HCT116 (cell line): ENCODE data around the gene STIMATE. TPM values are rescaled to one million over a fixed set of nuclear protein-coding genes. Genes with fewer than 3 reads are reported as not detected.

Experiments
- ATAC-seq: fragments of 200-7000 bp; cut with Tn5 transposase; 2 replicates; pipeline ENCODE4 v1.9.1; 2020; ENCODE audit warnings: mild to moderate bottlenecking, moderate library complexity
- BruUV-seq: library from RNA; stranded (reverse); fragments of 400-500 nt; replicated peaks from 2 replicates; lab custom pipeline; 2021; lab: Mats Ljungman, UMichigan
- CTCF ChIA-PET: fragments of 300-600 bp; sonication (Branson Sonifier 250); formaldehyde crosslinking; loops from one replicate; lab custom pipeline; 2021; ENCODE audit warnings: antibody characterized with exemption; lab: Charles Lee
- POLR2A ChIA-PET: fragments of 300-600, 350-600 bp; sonication (Branson Sonifier 250); formaldehyde crosslinking; loops from one replicate; lab custom pipeline; 2021; ENCODE audit warnings: antibody characterized with exemption; lab: Charles Lee
- RAD21 ChIA-PET, 2 experiments: fragments of 300-600 bp; sonication (Branson Sonifier 250); formaldehyde crosslinking; loops; one replicate each; lab custom pipeline; 2023; ENCODE audit warnings: low total read pairs in 2 of 2; ENCODE audit not compliant: uncharacterized antibody in 2 of 2, unreplicated experiment in 2 of 2, low non-redundant PET in 1 of 2; lab: Charles Lee
- DNase-seq: peaks from one replicate; pipeline ENCODE4 v3.0.0-alpha.2; 2010; ENCODE audit warnings: low read depth, low spot score
- H2AFZ ChIP-seq: fragments of 200-600 bp; shearing (Covaris generic), sonication (generic); 2 replicates; pipeline ENCODE4 v1.6.1; 2017; ENCODE audit warnings: low read depth, mixed run types, mixed read lengths, antibody characterized with exemption, low read length; ENCODE audit not compliant: poor library complexity, severe bottlenecking
- H3K27ac ChIP-seq: 2 replicates; pipeline ENCODE4 v1.5.1; 2012; ENCODE audit warnings: low read depth, low read length
- H3K27me3 ChIP-seq: fragments of 200-600 bp; sonication (generic); 2 replicates; pipeline ENCODE4 v1.6.1; 2016; ENCODE audit warnings: mixed run types, low read length, mixed read lengths; ENCODE audit not compliant: insufficient read depth
- H3K36me3 ChIP-seq, 2 experiments: fragments of 200-500 bp in 1 of 2; fragments of 200-600 bp in 1 of 2; sonication (Bioruptor generic) in 1 of 2; sonication (generic) in 1 of 2; 2 replicates each; pipeline versions ENCODE4 v1.5.1 to v1.6.1; 2014 to 2016; ENCODE audit warnings: low read length in 2 of 2, inconsistent platforms in 1 of 2, mixed read lengths in 1 of 2, mixed run types in 1 of 2; ENCODE audit not compliant: insufficient read depth in 2 of 2, control insufficient read depth in 1 of 2
- H3K4me1 ChIP-seq, 2 experiments: fragments of 200-600 bp in 1 of 2; sonication (generic) in 1 of 2; 2 replicates each; pipeline versions ENCODE4 v1.5.1 to v1.6.1; 2012 to 2017; ENCODE audit warnings: low read length in 2 of 2, inconsistent platforms in 1 of 2, mild to moderate bottlenecking in 1 of 2, mixed read lengths in 1 of 2, mixed run types in 1 of 2, moderate library complexity in 1 of 2; ENCODE audit not compliant: insufficient read depth in 2 of 2, control insufficient read depth in 1 of 2
- H3K4me2 ChIP-seq: fragments of 200-600 bp; sonication (generic); 2 replicates; pipeline ENCODE4 v1.6.1; 2017; ENCODE audit warnings: mixed run types, low read length, mixed read lengths
- H3K4me3 ChIP-seq, 2 experiments: fragments of 200-600 bp in 1 of 2; sonication (generic) in 1 of 2; replicated peaks in 1 of 2; 2 replicates each; pipeline ENCODE4 v1.5.1; 2011 to 2016; ENCODE audit warnings: low read length in 2 of 2, control low read depth in 1 of 2, low read depth in 1 of 2, mild to moderate bottlenecking in 1 of 2, mixed read lengths in 1 of 2, mixed run types in 1 of 2
- H3K79me2 ChIP-seq: fragments of 200-600 bp; sonication (generic); 2 replicates; pipeline ENCODE4 v1.6.1; 2017; ENCODE audit warnings: mild to moderate bottlenecking, mixed run types, low read length, moderate library complexity, mixed read lengths; ENCODE audit not compliant: insufficient read depth
- H3K9ac ChIP-seq: fragments of 200-600 bp; sonication (generic); 2 replicates; pipeline ENCODE4 v1.6.1; 2016; ENCODE audit warnings: low read length, mixed read lengths
- H3K9me2 ChIP-seq: fragments of 200-600 bp; sonication (generic), shearing (Covaris generic); 2 replicates; pipeline ENCODE4 v1.6.1; 2017; ENCODE audit warnings: mixed run types, mild to moderate bottlenecking, moderate library complexity; ENCODE audit not compliant: insufficient read depth
- H3K9me3 ChIP-seq, 2 experiments: fragments of 200-500 bp in 1 of 2; fragments of 200-600 bp in 1 of 2; sonication (Bioruptor generic) in 1 of 2; sonication (generic) in 1 of 2; 2 replicates each; pipeline ENCODE4 v1.6.1; 2014 to 2017; ENCODE audit warnings: low read length in 2 of 2, mixed read lengths in 2 of 2, inconsistent platforms in 1 of 2, low read depth in 1 of 2, mild to moderate bottlenecking in 1 of 2, mixed run types in 1 of 2, moderate library complexity in 1 of 2; ENCODE audit not compliant: control insufficient read depth in 1 of 2, insufficient read depth in 1 of 2
- H4K20me1 ChIP-seq: fragments of 200-600 bp; sonication (generic), shearing (Covaris generic); 2 replicates; pipeline ENCODE4 v1.6.1; 2017; ENCODE audit warnings: mixed run types, mild to moderate bottlenecking, moderate library complexity; ENCODE audit not compliant: insufficient read depth
- ATF3 ChIP-seq: IDR thresholded peaks from 2 replicates; pipeline ENCODE4 v1.6.1; 2012
- CBX3 ChIP-seq: IDR thresholded peaks from 2 replicates; pipeline ENCODE4 v1.6.1; 2012; ENCODE audit warnings: low read depth
- ELF1 ChIP-seq: IDR thresholded peaks from 2 replicates; pipeline ENCODE4 v1.6.1; 2012; ENCODE audit warnings: low read depth, borderline replicate concordance
- EZH2 ChIP-seq: fragments of 200-600 bp; sonication (generic); IDR thresholded peaks from 2 replicates; pipeline ENCODE4 v1.6.1; 2017; ENCODE audit warnings: antibody characterized with exemption, mixed run types
- JUND ChIP-seq: IDR thresholded peaks from 2 replicates; pipeline ENCODE4 v1.6.1; 2012
- MAX ChIP-seq: IDR thresholded peaks from 2 replicates; pipeline ENCODE4 v1.6.1; 2012
- POLR2AphosphoS5 ChIP-seq: IDR thresholded peaks from 2 replicates; pipeline ENCODE4 v1.6.1; 2011; ENCODE audit warnings: mild to moderate bottlenecking, low read depth, low read length, moderate library complexity
- RAD21 ChIP-seq: IDR thresholded peaks from 2 replicates; pipeline ENCODE4 v1.6.1; 2012; ENCODE audit warnings: low read depth, mild to moderate bottlenecking
- SIN3A ChIP-seq: IDR thresholded peaks from 2 replicates; pipeline ENCODE4 v1.6.1; 2012; ENCODE audit warnings: low read depth
- SP1 ChIP-seq: IDR thresholded peaks from 2 replicates; pipeline ENCODE4 v1.6.1; 2012; ENCODE audit warnings: low read depth
- SRF ChIP-seq: IDR thresholded peaks from 2 replicates; pipeline ENCODE4 v1.6.1; 2012; ENCODE audit warnings: low read depth
- TCF7L2 ChIP-seq: IDR thresholded peaks from 2 replicates; pipeline ENCODE4 v1.7.0; 2011; ENCODE audit warnings: borderline replicate concordance, inconsistent platforms; ENCODE audit not compliant: insufficient read depth, insufficient read length; ENCODE audit errors: extremely low read depth
- YY1 ChIP-seq: IDR thresholded peaks from 2 replicates; pipeline ENCODE4 v1.6.1; 2011; ENCODE audit warnings: low read length, low read depth, moderate library complexity, mild to moderate bottlenecking; ENCODE audit not compliant: insufficient replicate concordance; ENCODE audit errors: extremely low read depth
- ZFX ChIP-seq: fragments of 450-650 bp; IDR thresholded peaks from 2 replicates; pipeline ENCODE4 v1.6.1; 2017
- intact Hi-C: fragments of 100-400 bp; cut with micrococcal nuclease; formaldehyde crosslinking; loops from 2 replicates; pipeline ENCODE4 v1.10.0; 2022
- total RNA-seq: library from RNA; stranded (reverse); gene quantifications from one replicate; pipeline ENCODE4 v1.2.1, GENCODE V29; 2021; ENCODE audit not compliant: unreplicated experiment
- TF ChIP-seq, protein P1 (sequence below): IDR thresholded peaks from 2 replicates; pipeline ENCODE4 v1.6.1; 2012; ENCODE audit warnings: low read depth
- TF ChIP-seq, protein P2 (sequence below), 3 experiments: fragments of 200-600 bp in 1 of 3; sonication (generic) in 1 of 3; IDR thresholded peaks in 2 of 3; conservative IDR thresholded peaks in 1 of 3; 2 replicates each; pipeline ENCODE4 v1.5.1; 2012 to 2017; ENCODE audit warnings: low read depth in 2 of 3, low read length in 2 of 3, antibody characterized with exemption in 1 of 3, borderline replicate concordance in 1 of 3, control low read depth in 1 of 3, mild to moderate bottlenecking in 1 of 3, mixed read lengths in 1 of 3, mixed run types in 1 of 3, moderate library complexity in 1 of 3; ENCODE audit not compliant: insufficient read depth in 1 of 3

Gene STIMATE
- total RNA-seq, 1 experiment from 2014 or later: 20.2 TPM

DNA sequence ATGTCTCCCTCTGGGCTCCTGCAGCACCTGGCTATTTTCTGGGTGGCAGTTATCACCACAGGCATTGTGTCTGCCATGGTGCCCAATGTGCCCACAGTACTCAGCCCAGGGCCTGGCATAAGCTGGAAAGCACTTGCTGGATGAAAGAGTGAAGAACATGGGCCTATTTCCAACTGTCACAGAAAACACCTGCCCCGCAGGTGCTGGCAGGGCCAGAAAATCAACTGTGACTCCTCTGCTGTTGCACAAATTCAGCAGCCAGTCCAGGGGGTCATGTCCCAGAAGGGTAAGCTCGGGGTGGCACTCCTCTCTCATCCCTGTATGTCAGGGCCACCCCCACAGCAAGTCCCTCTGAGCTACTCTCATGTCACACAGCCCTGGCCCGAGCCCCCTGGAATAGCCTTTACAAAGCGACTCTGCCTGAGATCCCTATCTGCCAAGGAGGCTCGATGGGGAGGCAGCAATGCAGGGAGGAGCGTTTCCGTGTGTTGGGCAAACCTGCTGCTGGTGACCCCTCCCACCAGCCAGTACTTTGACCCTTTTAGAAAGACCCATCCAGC, 85.8 kb downstream of the STIMATE start:
- H3K4me3 ChIP-seq: no peak overlapping the region
- H3K36me3 ChIP-seq: no peaks in the 10 kb centered on the region
- no peaks in the 10 kb centered on the region for H3K4me1 ChIP-seq
- H3K9me3 ChIP-seq: no peaks in the 10 kb centered on the region
- CTCF ChIA-PET: interaction anchor here (2.0 kb wide), 1 partner anchor 9 kb away, joined by 6 read pairs; no protein-coding TSS in a partner anchor
- H3K4me2 ChIP-seq: no peak overlapping the region
- no peak for TF ChIP-seq SP1
- no peak for TF ChIP-seq ELF1
- TF ChIP-seq ZFX: no peak
- TF ChIP-seq YY1: no peak
- no peak for TF ChIP-seq SIN3A
- TF ChIP-seq EZH2: no peak
- TF ChIP-seq TCF7L2: no peak
- no peak for TF ChIP-seq CBX3
- TF ChIP-seq, protein P1, sequence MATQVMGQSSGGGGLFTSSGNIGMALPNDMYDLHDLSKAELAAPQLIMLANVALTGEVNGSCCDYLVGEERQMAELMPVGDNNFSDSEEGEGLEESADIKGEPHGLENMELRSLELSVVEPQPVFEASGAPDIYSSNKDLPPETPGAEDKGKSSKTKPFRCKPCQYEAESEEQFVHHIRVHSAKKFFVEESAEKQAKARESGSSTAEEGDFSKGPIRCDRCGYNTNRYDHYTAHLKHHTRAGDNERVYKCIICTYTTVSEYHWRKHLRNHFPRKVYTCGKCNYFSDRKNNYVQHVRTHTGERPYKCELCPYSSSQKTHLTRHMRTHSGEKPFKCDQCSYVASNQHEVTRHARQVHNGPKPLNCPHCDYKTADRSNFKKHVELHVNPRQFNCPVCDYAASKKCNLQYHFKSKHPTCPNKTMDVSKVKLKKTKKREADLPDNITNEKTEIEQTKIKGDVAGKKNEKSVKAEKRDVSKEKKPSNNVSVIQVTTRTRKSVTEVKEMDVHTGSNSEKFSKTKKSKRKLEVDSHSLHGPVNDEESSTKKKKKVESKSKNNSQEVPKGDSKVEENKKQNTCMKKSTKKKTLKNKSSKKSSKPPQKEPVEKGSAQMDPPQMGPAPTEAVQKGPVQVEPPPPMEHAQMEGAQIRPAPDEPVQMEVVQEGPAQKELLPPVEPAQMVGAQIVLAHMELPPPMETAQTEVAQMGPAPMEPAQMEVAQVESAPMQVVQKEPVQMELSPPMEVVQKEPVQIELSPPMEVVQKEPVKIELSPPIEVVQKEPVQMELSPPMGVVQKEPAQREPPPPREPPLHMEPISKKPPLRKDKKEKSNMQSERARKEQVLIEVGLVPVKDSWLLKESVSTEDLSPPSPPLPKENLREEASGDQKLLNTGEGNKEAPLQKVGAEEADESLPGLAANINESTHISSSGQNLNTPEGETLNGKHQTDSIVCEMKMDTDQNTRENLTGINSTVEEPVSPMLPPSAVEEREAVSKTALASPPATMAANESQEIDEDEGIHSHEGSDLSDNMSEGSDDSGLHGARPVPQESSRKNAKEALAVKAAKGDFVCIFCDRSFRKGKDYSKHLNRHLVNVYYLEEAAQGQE: no peak
- TF ChIP-seq RAD21: no peak
- TF ChIP-seq JUND: no peak
- TF ChIP-seq SRF: no peak
- TF ChIP-seq, protein P2, sequence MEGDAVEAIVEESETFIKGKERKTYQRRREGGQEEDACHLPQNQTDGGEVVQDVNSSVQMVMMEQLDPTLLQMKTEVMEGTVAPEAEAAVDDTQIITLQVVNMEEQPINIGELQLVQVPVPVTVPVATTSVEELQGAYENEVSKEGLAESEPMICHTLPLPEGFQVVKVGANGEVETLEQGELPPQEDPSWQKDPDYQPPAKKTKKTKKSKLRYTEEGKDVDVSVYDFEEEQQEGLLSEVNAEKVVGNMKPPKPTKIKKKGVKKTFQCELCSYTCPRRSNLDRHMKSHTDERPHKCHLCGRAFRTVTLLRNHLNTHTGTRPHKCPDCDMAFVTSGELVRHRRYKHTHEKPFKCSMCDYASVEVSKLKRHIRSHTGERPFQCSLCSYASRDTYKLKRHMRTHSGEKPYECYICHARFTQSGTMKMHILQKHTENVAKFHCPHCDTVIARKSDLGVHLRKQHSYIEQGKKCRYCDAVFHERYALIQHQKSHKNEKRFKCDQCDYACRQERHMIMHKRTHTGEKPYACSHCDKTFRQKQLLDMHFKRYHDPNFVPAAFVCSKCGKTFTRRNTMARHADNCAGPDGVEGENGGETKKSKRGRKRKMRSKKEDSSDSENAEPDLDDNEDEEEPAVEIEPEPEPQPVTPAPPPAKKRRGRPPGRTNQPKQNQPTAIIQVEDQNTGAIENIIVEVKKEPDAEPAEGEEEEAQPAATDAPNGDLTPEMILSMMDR (IDR thresholded peaks at IDR 0.05 in 2 of 3, conservative IDR thresholded peaks at IDR 0.05 in 1 of 3; ENCODE audit: borderline replicate concordance in 1 of 3, insufficient read depth in 1 of 3, low read depth in 2 of 3, low read length in 2 of 3): no peak
- TF ChIP-seq MAX: no peak
- TF ChIP-seq ATF3: no peak
- no peak for TF ChIP-seq POLR2AphosphoS5
- BruUV-seq: no TSS peak
- no peak overlapping the region for H3K9ac ChIP-seq
- no peak for DNase-seq
- H3K27me3 ChIP-seq: no peaks in the 10 kb centered on the region
- POLR2A ChIA-PET: no interaction called here
- RAD21 ChIA-PET: no interaction called here
- intact Hi-C loops: no loop called here
- H3K9me2 ChIP-seq: no peaks in the 10 kb centered on the region
- no peaks in the 10 kb centered on the region for H4K20me1 ChIP-seq
- H2AFZ ChIP-seq: no peak overlapping the region
- H3K79me2 ChIP-seq: no peaks in the 10 kb centered on the region
- no peak for ATAC-seq
- no peak overlapping the region for H3K27ac ChIP-seq
